H9 (cell line): ENCODE results near the gene TMEM125. TPM values are rescaled to one million over a fixed set of nuclear protein-coding genes. Genes with fewer than 3 reads are reported as not detected.

ENCODE experiments used
- DNase-seq: peaks from one replicate; pipeline ENCODE4 v3.0.0-alpha.2; 2017
- H2AFZ ChIP-seq: one replicate; pipeline ENCODE4 v1.6.1; 2013; ENCODE audit warnings: mild to moderate bottlenecking, low read length, control low read depth, moderate library complexity
- H2AK5ac ChIP-seq: 2 replicates; pipeline ENCODE4 v1.6.1; 2013; ENCODE audit warnings: low read length, control low read depth, mixed read lengths; ENCODE audit not compliant: insufficient read length
- H2BK120ac ChIP-seq: one replicate; pipeline ENCODE4 v1.6.1; 2013; ENCODE audit warnings: low read depth, mild to moderate bottlenecking, low read length, control low read depth, inconsistent platforms; ENCODE audit not compliant: poor library complexity, severe bottlenecking
- H2BK12ac ChIP-seq: 2 replicates; pipeline ENCODE4 v1.6.1; 2013; ENCODE audit warnings: low read length, control low read depth, mixed read lengths, low read depth; ENCODE audit not compliant: insufficient read length
- H2BK15ac ChIP-seq: 2 replicates; pipeline ENCODE4 v1.6.1; 2013; ENCODE audit warnings: low read depth, low read length, control low read depth
- H2BK20ac ChIP-seq: one replicate; pipeline ENCODE4 v1.6.1; 2013; ENCODE audit warnings: low read depth, mild to moderate bottlenecking, low read length, control low read depth, inconsistent platforms; ENCODE audit not compliant: poor library complexity, severe bottlenecking
- H2BK5ac ChIP-seq: 2 replicates; pipeline ENCODE4 v1.6.1; 2013; ENCODE audit warnings: low read length, control low read depth, mixed read lengths; ENCODE audit not compliant: insufficient read length
- H3K14ac ChIP-seq: 2 replicates; pipeline ENCODE4 v1.6.1; 2013; ENCODE audit warnings: low read length, control low read depth; ENCODE audit not compliant: insufficient read depth
- H3K18ac ChIP-seq: 2 replicates; pipeline ENCODE4 v1.6.1; 2013; ENCODE audit warnings: low read depth, mild to moderate bottlenecking, mixed read lengths, low read length, control low read depth; ENCODE audit not compliant: insufficient read length
- H3K23ac ChIP-seq: 2 replicates; pipeline ENCODE4 v1.6.1; 2013; ENCODE audit warnings: low read length, control low read depth, mixed read lengths, low read depth; ENCODE audit not compliant: insufficient read length
- H3K23me2 ChIP-seq: 2 replicates; pipeline ENCODE4 v1.6.1; 2013; ENCODE audit warnings: low read depth, mild to moderate bottlenecking, mixed read lengths, low read length, control low read depth; ENCODE audit not compliant: insufficient read length, poor library complexity, severe bottlenecking
- H3K27ac ChIP-seq: 2 replicates; pipeline ENCODE4 v1.5.1; 2013; ENCODE audit warnings: low read length, control low read depth, mixed read lengths, low read depth; ENCODE audit not compliant: insufficient read length
- H3K27me3 ChIP-seq: 2 replicates; pipeline ENCODE4 v1.6.1; 2013; ENCODE audit warnings: low read length, control low read depth, inconsistent platforms; ENCODE audit not compliant: insufficient read depth
- H3K4ac ChIP-seq: 2 replicates; pipeline ENCODE4 v1.6.1; 2013; ENCODE audit warnings: low read depth, mild to moderate bottlenecking, control low read depth, inconsistent platforms, low read length, moderate library complexity
- H3K4me1 ChIP-seq: 2 replicates; pipeline ENCODE4 v1.6.1; 2013; ENCODE audit warnings: low read length, control low read depth, inconsistent platforms; ENCODE audit not compliant: insufficient read depth
- H3K4me2 ChIP-seq: 2 replicates; pipeline ENCODE4 v1.6.1; 2013; ENCODE audit warnings: low read length, control low read depth, mixed read lengths; ENCODE audit not compliant: insufficient read length, insufficient read depth
- H3K56ac ChIP-seq: 2 replicates; pipeline ENCODE4 v1.6.1; 2013; ENCODE audit warnings: low read depth, mild to moderate bottlenecking, mixed read lengths, low read length, control low read depth; ENCODE audit not compliant: insufficient read length
- H3K79me1 ChIP-seq: 2 replicates; pipeline ENCODE4 v1.6.1; 2013; ENCODE audit warnings: low read depth, mild to moderate bottlenecking, moderate library complexity, low read length, control low read depth, inconsistent platforms; ENCODE audit not compliant: insufficient read depth, poor library complexity, severe bottlenecking
- H3K79me2 ChIP-seq: 2 replicates; pipeline ENCODE4 v1.6.1; 2013; ENCODE audit warnings: low read length, control low read depth, inconsistent platforms; ENCODE audit not compliant: insufficient read depth
- H3K9ac ChIP-seq: 2 replicates; pipeline ENCODE4 v1.6.1; 2013; ENCODE audit warnings: low read length, control low read depth, mixed read lengths; ENCODE audit not compliant: insufficient read length; ENCODE audit errors: extremely low read depth
- H3K9me3 ChIP-seq: one replicate; pipeline ENCODE4 v1.6.1; 2013; ENCODE audit warnings: low read depth, low read length, inconsistent platforms; ENCODE audit not compliant: control insufficient read depth
- H3T11ph ChIP-seq: one replicate; pipeline ENCODE4 v1.6.1; 2013; ENCODE audit warnings: mild to moderate bottlenecking, low read length, control low read depth, inconsistent platforms
- H4K20me1 ChIP-seq: one replicate; pipeline ENCODE4 v1.6.1; 2013; ENCODE audit not compliant: control insufficient read depth, insufficient read length, insufficient read depth
- H4K5ac ChIP-seq: 2 replicates; pipeline ENCODE4 v1.6.1; 2013; ENCODE audit warnings: low read depth, mild to moderate bottlenecking, mixed read lengths, low read length, control low read depth; ENCODE audit not compliant: insufficient read length
- H4K8ac ChIP-seq: replicated peaks from 2 replicates; pipeline ENCODE4 v1.6.1; 2013; ENCODE audit warnings: low read length, control low read depth, mixed read lengths, low read depth; ENCODE audit not compliant: insufficient read length
- H4K91ac ChIP-seq: 2 replicates; pipeline ENCODE4 v1.6.1; 2013; ENCODE audit warnings: low read depth, mild to moderate bottlenecking, moderate library complexity, mixed read lengths, low read length, control low read depth; ENCODE audit not compliant: insufficient read length
- H3K27ac Mint-ChIP-seq, 3 experiments: 2 replicates in 2 of 3; 3 replicates in 1 of 3; pipeline ENCODE4 v1.8.0; 2020 to 2021; ENCODE audit warnings: mixed read lengths in 3 of 3, mild to moderate bottlenecking in 1 of 3, moderate library complexity in 1 of 3
- H3K27me3 Mint-ChIP-seq: 2 replicates; pipeline ENCODE4 v1.8.0; 2021; ENCODE audit warnings: low read depth, mild to moderate bottlenecking, moderate library complexity, mixed read lengths
- H3K36me3 Mint-ChIP-seq, 3 experiments: 2 replicates in 2 of 3; 3 replicates in 1 of 3; pipeline ENCODE4 v1.8.0; 2020 to 2021; ENCODE audit warnings: low read depth in 3 of 3, mixed read lengths in 3 of 3; ENCODE audit not compliant: insufficient read depth in 1 of 3
- H3K4me1 Mint-ChIP-seq, 2 experiments: 2 replicates each; pipeline ENCODE4 v1.8.0; 2020; ENCODE audit warnings: mixed read lengths in 2 of 2
- H3K4me3 Mint-ChIP-seq, 2 experiments: 2 replicates in 1 of 2; 3 replicates in 1 of 2; pipeline ENCODE4 v1.8.0; 2020 to 2021; ENCODE audit warnings: mild to moderate bottlenecking in 2 of 2, mixed read lengths in 2 of 2, moderate library complexity in 1 of 2
- H3K9me3 Mint-ChIP-seq, 2 experiments: 2 replicates in 1 of 2; 3 replicates in 1 of 2; pipeline ENCODE4 v1.8.0; 2020; ENCODE audit warnings: mild to moderate bottlenecking in 2 of 2, mixed read lengths in 2 of 2, moderate library complexity in 1 of 2
- CTCF ChIP-seq: fragments of 200-600 bp; sonication (generic); conservative IDR thresholded peaks from 3 replicates; pipeline ENCODE4 v1.8.0; 2021; ENCODE audit warnings: antibody characterized with exemption, mild to moderate bottlenecking
- WGBS: extraction: QIAGEN DNeasy Blood & Tissue Kit; methylation state at CpG from one replicate; pipeline ENCODE4 v1.1.7; 2013; ENCODE audit warnings: missing lambda C conversion rate, low lambda C conversion rate, mixed read lengths; ENCODE audit not compliant: insufficient read length; ENCODE audit errors: extremely low coverage; 5-methylcytosine and 5-hydroxymethylcytosine counted together
- total RNA-seq: library from RNA; stranded (reverse); gene quantifications from 2 replicates; pipeline ENCODE4 v1.2.1, GENCODE V29; 2021

TMEM125 gene
- total RNA-seq, 1 experiment from 2014 or later, result 19.6 TPM

GRCh38 chr1:43293176-43293575, 23.4 kb downstream of the TMEM125 start:
- WGBS, result no CpG with 5 or more reads among the region's 2 CpGs
- Histone ChIP-seq H3K27me3 (no peaks in the 10 kb centered on the region), H3K23ac (no peak overlapping the region), H4K91ac (no peak overlapping the region), H3K27ac (no peak overlapping the region), H3K23me2 (no peaks in the 10 kb centered on the region), H3K4me2 (no peak overlapping the region), H2AK5ac (no peak overlapping the region), H4K20me1 (no peaks in the 10 kb centered on the region), H2BK15ac (no peak overlapping the region), H2AFZ (no peak overlapping the region), H4K5ac (no peak overlapping the region), H2BK12ac (no peak overlapping the region), H3K4ac (no peak overlapping the region), H3K56ac (no peak overlapping the region), H2BK5ac (no peak overlapping the region), H3T11ph (no peak overlapping the region), H3K79me1 (no peaks in the 10 kb centered on the region), H3K18ac (no peak overlapping the region), H3K79me2 (no peaks in the 10 kb centered on the region), H4K8ac (no peak overlapping the region), H3K14ac (no peak overlapping the region), H3K9ac (no peak overlapping the region), H2BK120ac (no peak overlapping the region), H3K9me3 (no peaks in the 10 kb centered on the region), H3K4me1 (peaks cover 9% of the 10 kb centered on the region), H2BK20ac (no peak overlapping the region)
- no peaks in the 10 kb centered on the region for H3K36me3 Mint-ChIP-seq
- no peak for DNase-seq
- no peak overlapping the region for H3K4me3 Mint-ChIP-seq
- no peak overlapping the region for H3K27ac Mint-ChIP-seq
- peaks cover 25 to 30% of the 10 kb centered on the region in 2 experiments for H3K4me1 Mint-ChIP-seq
- no peaks in the 10 kb centered on the region; the same call in 1 of the 2 replicates for H3K27me3 Mint-ChIP-seq
- no peaks in the 10 kb centered on the region for H3K9me3 Mint-ChIP-seq
- TF ChIP-seq CTCF, result no peak
